Inflammatory macrophage treated with lipopolysaccharide for 4 hours (primary cell): ENCODE data around the gene DIRAS3.
"Not testable (repeated sequence)": the region's sequence is repeated elsewhere in the genome, so short reads cannot be mapped to it uniquely, and the experiment has no call there.

Experiments used
- DNase-seq: peaks from one replicate; pipeline ENCODE4 v3.0.0-alpha.2; 2020

DIRAS3 gene, protein sequence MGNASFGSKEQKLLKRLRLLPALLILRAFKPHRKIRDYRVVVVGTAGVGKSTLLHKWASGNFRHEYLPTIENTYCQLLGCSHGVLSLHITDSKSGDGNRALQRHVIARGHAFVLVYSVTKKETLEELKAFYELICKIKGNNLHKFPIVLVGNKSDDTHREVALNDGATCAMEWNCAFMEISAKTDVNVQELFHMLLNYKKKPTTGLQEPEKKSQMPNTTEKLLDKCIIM

DNA sequence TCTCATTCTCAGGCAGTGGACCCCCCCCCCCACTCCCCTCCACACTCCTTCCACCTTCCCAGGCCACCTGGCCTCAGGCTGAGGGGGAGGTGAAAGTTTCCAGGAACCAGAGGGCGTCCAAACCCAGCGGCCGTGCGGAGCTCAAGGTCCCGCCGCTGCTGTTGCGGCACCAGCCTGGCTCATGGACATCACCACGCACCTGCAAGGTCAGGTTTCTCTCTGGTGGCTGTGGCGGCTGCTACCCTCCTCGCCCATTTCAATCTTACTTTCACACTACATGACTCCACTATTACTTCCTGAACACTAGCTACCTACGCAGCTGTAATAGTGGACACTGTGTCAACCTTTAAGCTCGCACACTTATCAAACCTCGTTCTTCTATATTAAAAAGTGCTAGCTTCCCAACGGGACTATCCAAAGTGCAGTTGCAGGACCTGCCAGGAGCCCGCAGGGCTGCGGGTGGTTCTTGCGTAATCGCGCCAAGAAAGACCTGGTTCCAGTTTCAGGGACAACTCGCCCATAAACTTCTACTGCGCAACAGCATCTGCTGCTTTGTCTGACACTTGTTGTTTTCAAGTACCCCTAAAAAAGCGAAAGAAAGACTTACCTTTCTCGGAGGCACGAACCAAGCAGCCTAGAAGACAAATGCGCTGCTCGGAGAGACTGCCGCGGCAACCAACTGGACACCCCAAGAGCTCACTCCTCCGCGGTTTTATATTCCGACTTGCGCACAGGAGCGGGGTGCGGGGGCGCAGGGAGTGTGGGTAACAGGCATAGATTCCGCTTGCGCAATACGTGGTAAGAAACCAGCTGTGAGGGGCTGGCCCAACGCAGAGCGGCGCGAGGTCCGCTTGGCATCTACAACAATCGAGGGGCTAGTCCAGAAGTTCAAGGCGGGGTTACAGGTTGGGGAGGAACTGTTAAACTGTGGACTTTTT is at the start of gene DIRAS3:
DIRAS3 (minus strand) TSS at position 687 of the 938 bp plus-strand sequence. CDS start 3,330 bp downstream, outside the sequence.
- DNase-seq = peak; percentile 10

DNA sequence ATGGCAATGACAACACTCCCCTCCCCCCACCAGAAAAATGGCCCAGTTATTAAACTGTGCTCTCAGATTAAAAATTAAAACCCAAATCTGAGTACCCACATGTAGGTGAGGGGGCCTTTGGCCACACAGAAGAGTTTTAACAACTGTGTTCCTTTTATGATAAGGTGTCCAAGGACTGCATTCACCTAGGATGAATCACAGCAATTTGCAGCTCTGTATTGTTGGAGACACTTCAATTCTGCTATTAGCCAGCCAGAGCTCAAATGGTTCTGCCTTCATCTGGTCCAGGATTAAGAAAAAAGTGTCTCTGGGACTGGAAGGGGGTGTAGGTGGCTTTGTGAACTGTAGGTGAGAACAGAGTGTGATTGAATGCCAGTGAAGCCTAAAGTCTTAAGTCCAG is 43.3 kb upstream of the DIRAS3 start:
- no peak for DNase-seq

DNA sequence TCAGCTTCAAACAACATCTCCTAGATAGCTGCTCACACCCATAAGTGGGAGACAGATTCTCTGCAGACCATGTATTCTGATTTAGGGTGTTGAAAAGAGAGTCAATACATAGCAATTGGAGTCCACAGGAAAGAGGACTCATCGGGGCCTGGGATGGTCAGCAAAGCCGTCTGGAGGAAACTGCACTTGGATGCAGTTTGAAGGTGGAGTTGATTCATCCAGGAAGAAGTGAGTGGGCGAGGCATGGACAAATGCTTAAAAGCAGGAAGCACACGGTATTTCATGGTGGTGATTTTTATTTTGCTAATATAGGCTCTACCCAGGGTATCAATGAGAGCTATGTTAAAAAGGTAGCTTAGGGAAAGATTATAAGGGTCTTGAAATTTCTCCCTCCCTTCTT is 36.8 kb upstream of the DIRAS3 start:
- DNase-seq = no peak

DNA sequence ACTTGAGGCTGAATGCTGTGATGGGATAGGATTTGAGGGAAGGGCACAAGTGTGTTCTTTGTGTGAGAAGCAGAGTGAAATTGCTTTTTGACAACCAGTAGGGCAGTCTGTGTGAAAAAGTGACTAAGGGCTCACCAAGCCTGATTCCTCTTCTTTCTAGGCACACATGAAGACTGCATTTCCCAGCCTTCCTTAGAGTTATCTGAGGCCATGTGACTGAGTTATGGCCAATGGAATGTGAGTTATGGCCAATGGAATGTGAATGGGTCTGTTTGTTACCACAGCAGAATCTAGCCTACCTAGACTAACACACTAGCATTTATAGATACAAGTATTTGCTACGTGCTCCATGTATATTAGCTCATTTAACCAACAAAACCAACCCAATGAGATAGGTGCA is 35.3 kb upstream of the DIRAS3 start:
- no peak for DNase-seq

DNA sequence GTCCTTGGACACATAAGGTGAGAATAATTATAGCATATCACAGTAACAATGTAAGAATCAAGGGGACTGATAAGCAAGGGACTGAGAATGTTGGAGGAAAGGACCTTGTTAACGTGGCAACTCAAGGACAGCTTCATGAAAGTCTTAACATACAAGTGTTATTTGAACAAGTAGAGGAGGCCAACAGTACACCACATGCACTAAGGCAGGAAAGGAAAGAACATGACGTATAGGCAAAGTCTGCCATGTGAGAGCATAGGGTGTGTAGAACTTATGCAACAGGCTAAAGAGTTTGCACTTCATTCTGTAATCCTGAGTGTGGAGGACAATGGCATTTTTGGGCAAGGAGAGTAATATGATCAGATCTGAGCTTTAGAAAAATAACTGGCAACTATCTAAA is 33.3 kb upstream of the DIRAS3 start:
- DNase-seq = no peak

DNA sequence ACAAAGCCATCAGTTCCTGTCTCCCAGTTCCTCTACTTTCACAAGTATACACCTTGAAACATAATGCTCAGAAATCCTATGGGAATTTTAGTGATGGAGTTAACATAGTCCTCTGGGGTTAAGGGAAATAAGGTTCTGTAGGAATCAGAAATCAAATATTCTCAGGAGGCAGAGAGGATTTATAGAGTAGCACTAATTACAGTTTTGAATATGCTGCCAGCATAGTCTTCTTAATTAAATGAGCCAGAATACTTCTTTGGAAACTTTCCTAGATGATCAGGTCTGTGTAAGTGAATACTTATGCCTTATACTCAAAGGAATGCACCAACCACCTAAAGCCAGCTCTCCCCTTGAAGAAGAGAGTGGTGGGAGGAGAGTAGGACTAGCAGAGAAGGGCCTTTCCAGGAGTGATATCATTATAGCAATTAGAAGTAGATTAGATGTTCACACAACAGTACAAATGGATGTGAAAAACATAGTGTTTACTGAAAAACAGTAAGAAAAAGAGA is 31.4 kb upstream of the DIRAS3 start:
- DNase-seq = no peak

DNA sequence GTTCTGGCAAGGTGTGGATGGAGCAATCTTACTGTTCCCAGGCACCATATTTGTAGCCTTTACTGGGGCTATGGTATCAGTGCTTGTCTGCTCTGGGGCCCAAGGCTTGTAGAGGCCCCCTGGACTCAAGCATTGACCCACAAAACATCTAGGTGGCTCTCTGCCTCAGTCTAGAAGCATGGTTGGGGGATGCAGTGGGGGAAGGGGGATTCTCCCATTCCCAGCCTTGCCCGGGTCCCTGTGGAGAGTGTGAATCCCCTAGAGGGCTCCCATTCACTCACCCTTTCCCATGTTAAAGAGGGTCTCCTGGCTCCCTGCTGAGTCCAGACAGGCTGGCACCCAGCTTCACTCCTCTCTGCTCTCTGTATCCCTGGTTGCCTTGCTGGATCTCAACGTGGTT is 28.2 kb upstream of the DIRAS3 start:
- no peak for DNase-seq

DNA sequence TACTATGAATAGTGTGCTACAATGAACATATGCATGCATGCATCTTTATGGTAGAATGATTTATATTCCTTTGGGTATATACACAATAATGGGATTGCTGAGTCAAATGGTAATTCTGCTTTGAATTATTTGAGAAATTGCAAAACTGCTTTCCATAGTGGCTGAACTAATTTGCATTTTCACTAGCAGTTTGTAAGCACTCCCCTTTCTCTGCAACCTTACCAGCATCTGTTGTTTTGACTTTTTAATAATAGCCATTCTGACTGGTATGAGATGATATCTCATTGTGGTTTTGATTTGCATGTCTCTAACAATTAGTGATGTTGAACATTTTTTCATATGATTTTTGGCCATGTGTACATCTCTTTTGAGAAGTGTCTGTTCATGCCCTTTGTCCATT is 24.0 kb upstream of the DIRAS3 start:
- DNase-seq = no peak

DNA sequence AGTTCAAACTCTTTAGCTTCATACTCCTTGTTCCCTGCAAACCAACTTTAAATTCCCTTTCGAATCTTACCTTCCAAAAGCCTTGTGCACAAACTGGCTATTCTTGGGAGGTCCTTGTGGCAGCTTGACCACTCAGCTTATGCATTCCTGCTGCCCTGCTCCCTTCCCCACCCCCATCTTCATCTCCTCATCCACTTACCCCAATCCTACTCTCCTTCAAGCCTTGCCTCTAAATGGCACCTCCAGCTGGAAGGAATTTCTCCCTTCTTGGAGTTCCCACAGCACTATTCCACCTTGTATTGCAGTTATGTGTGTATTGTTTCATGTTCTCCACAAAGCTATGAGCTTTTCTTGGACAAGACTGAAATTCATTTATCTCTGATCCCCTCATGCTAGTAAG is 15.3 kb upstream of the DIRAS3 start:
- no peak for DNase-seq

DNA sequence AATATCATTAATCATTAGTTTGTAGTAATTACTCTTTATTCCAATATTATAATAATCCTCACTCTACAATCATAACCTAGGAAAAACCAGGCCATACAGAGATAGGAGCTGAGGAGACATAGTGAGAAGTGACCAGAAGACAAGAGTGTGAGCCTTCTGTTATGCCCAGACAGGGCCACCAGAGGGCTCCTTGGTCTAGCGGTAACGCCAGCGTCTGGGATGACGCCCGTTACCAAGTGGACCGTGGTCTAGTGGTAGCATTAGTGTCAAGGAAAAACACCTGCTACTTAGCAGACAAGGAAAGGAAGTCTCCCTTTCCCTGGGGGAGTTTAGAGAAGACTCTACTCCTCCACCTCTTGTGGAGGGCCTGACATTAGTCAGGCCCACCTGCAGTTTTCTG is 7.6 kb upstream of the DIRAS3 start:
- DNase-seq = not testable (repeated sequence)

DNA sequence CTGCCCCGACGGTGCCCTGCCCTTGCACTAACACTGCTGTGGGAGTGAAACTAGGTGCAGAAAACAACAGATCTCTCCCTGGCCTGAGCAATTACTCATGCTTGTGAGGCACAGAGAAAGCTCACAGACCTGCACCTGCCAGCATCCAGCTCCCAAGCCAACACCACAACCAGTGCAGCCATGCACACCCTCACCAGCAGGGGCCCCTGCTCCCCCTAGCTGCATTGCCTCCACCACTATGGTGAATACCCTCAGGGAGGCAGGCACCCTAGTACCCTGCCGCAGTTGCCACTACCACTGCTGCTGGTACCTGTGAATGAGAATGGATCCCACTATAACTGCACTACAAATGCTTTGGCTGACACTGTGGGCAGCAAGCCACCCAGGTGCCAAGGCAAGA is 7.1 kb upstream of the DIRAS3 start:
- no peak for DNase-seq

DNA sequence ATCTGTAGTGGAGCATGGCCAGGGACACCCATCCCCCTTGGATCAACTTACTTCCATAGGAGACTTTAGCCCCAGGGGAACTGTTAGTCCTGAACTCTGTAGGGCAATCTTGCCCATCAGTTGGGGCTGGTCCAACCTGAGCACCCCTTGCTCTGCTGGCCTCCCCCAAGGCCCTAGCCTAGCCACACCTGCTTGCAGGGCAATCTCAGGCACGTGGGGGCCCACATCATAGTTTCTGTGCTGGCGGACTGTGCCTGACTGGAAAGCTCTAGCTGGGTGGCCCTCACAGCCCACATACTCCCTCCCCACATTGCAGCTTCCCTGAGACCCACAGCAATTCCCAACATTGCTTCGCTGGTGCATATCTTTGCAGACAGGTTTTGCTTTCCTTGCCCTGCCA is 6.6 kb upstream of the DIRAS3 start:
- DNase-seq = no peak

DNA sequence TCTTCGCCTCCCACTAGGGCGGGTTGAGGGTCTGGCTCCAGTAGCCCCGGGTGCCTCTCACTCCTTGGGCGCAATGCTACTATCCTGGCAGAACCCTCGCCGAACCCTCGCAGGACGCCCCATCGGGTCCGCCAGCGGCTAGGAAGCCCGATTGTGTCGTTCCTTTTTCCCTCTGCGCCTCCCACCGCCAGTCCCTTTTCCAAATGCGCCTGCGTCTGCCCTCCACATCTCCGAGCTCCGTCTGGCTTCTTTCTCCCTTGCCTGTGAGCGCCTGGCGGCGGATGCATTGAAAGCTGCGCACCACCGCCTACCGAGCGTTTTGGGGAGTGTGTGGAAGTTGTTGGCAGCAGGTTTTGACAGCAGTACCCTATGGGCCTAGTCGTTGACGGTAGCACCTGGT is 1.0 kb upstream of the DIRAS3 start:
- no peak for DNase-seq

DNA sequence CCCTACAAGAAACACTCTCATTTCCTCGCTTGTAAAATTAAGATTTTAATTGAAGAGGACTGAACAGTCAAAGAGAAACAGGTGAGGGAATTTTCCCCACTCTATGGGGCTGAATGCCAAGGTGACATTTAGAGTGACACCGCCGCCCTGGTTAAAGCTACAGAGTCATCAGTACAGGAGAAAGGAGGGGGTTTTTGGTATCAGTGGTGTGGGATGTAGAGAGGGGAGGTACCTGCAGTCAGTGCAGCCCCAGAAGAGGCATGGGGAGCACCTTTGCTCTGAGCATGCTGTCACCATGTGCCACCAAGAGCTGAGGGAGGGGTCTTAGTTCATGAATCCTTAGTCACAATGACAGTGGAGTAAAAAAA is 2.8 kb downstream of the DIRAS3 start:
- DNase-seq = no peak

DNA sequence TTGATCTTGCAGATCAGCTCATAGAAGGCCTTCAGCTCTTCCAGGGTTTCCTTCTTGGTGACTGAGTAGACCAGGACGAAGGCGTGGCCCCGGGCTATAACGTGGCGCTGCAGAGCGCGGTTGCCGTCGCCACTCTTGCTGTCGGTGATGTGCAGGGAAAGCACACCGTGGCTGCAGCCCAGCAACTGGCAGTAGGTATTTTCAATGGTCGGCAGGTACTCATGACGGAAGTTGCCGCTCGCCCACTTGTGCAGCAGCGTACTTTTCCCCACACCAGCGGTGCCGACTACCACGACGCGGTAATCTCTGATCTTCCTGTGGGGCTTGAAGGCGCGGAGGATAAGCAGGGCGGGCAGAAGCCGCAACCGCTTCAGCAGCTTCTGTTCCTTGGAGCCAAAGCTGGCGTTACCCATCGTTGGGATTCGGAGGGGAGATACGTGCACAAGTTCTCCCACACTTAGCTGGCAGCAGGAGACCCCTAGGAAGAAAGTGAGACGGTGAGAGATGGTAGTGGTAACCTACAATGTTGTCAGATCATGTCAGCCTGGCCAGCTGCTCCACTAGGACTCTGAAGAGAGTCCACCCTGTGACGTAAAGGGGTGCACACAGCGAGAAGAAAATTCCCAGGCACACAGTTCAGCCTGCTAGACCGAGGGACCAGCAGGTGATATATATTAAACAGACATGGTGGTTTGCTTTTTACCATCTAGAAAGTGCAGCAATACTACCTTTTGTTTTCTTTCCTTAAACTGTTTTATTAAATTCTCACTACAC is 3.4 kb downstream of the DIRAS3 start:
- DNase-seq = no peak

DNA sequence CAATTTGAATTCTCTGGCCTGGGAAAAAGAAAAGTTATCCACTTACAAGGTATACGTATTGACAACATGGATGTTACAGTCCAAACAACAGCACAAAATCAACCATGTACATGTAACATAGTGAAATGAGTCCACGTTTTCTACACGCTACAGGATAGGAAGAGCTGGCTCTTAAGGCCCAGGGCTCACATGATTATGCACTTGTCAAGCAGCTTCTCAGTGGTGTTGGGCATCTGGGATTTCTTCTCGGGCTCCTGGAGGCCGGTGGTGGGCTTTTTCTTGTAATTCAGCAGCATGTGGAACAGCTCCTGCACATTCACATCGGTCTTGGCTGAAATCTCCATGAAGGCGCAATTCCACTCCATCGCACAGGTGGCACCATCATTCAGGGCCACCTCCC is 4.0 kb downstream of the DIRAS3 start:
- no peak for DNase-seq

DNA sequence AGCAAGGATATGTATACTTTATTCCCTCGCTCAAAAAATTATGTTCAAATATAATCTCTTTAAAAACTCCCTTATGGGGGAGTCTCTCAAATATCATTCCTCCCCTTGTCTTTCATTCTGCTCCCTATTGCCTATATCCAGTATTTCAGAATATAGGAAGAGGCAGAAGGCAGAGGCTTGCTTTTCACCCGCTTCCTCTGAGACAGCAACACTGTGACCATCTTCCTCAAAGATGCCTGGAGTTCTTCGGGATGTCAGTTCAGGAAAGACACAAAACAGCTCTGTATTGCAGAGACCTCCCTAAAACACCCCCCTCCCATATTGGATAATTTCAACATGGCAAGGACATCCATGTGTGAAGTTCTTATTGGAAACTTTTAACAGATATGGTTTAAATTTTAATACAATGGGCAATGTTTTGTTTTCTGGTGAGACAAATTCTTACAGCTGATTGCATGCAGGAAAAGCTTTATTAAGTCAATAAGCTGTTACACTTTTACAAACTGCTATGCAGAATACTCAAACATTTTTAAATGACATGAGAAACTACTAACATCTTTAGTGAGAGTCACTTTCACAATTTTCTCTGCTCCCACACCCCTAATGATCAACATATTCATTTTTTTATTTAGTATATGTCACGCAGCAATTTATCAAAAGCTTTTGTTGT is 4.8 kb downstream of the DIRAS3 start:
- no peak for DNase-seq

DNA sequence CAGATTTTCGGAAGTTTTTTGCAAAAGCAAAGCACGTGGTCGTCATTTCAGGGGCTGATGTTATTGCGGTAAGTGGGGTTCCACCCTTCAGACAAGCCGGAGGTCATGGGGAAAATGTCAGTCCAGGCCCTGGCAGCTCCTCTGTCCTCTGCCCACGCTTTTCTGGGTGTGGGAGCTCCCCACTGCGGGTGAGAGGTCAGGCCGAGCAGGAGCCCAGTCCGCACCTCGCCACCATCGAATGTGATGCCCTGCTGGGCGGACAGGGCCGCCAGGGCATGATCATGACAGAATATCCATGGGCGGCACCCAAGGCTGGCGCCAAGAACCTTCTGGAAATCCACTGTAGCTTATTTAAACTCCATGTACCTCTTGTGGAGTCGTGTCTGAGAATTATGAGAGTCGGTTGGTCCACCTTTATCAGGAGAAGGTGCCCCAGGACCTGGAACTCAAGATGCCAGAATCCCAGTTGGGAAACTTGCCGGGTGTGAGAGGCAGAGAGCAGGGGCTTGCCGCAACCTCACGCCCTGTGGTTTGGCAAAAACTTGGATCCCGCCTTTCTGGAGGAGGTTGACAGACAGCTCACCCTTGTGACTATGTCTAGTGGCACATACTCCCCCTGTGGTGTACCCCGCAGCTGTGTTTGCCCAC is 6.9 kb downstream of the DIRAS3 start:
- DNase-seq = no peak

DNA sequence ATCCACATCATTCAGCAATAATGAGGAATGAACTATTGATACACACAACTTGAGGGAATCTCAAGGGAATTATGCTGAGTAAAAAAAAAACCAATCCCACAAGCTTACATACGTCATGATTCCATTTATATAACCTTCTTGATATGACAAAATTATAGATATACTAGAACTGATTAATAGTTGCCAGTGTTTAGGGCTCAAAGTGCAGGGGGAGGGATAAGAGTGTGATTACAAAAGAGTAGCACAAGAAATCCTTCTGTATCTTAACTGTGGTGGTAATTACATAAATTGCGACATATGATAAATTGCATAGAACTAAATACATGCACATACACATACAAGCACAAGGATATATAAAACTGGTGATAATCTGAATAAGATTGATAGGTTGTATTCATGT is 13.5 kb downstream of the DIRAS3 start:
- DNase-seq = no peak

DNA sequence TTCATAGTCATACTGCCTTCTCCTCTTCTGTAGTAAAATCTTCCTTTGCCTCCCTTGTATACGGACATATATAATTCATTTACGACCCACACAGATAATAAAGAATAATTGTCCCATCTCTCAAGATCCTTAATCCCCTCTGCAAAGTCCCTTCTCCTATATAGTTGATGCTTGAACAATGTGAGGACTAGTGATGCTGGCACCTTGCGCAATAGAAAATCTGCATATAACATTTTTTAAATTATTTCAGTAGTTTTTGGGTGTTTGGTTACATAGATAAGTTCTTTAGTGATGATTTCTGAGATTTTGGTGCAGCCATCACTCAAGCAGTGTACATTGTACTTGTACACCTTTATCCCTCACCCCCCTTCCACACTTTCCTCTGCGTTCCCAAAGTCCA is 21.0 kb downstream of the DIRAS3 start:
- no peak for DNase-seq

DNA sequence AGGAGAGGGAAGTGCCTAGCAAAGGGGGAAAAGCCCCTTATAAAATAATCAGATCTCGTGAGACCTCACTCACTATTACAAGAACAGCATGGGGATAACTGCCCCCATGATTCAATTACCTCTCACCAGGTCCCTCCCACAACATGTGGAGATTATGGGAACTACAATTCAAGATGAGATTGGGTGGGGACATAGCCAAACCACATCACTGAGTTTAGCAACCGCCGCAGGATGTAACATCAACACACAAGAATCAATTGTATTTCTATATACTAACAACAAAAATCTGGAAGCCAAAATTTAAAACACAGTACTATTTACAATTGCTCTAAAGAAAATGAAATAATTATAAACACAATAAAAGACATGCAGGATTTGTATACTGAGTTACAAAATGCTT is 21.9 kb downstream of the DIRAS3 start:
- no peak for DNase-seq

DNA sequence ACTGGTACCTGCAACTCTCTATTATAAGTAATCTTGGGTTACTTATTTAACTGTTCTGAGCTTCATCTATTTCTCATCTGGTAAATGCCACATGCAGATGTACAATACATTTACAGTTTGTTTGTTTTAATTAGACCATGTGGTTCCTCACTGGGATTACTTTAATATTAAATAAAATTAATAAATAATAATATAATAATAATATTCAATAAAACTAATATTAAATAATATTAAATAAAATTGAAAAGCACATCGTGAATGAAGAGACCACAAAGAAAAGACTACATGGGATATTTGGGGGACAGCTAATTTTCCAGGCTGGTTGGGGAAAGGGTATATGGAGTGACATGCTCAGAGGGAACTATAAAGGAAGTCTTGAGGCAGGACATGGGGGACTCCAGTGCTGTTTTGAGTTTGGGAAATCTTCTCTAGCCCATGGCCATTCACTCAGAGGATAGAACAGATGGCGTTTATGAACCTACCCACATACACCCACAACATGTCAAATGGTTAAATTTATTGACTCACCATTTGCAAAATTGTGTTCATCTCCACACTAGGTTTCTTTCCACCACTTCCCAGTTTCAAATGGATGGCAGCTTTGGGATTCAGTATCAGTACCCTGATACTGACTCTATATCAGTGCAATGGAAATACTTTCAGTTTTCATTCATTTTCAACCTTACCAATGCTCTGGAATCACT is 25.6 kb downstream of the DIRAS3 start:
- no peak for DNase-seq
